Measurements from ENCODE around the gene OSTN. TPM values are rescaled to one million over a fixed set of nuclear protein-coding genes. Genes with fewer than 3 reads are reported as not detected.
"Not testable (repeated sequence)": the region's sequence is repeated elsewhere in the genome, so short reads cannot be mapped to it uniquely, and the experiment has no call there.

OSTN gene
- total RNA-seq, 1 experiment from 2014 or later: not detected

- peak; percentile 96 for DNase-seq (ENCODE audit: low read depth)
Observed at GRCh38 chr3:191235331-191236314, 36.6 kb downstream of the OSTN start.

GRCh38 chr3:191236646-191237045, 37.6 kb downstream of the OSTN start:
- DNase-seq (ENCODE audit: low read depth): peak; percentile 63

- no peak for DNase-seq (ENCODE audit: low read depth)
Observed at GRCh38 chr3:191237047-191237882, 38.2 kb downstream of the OSTN start.

GRCh38 chr3:191238321-191238817, 39.3 kb downstream of the OSTN start:
- peak; percentile 22 for DNase-seq (ENCODE audit: low read depth)

GRCh38 chr3:191239407-191240031, 40.5 kb downstream of the OSTN start:
- DNase-seq (ENCODE audit: low read depth): peak; percentile 43

GRCh38 chr3:191240486-191240885, 41.4 kb downstream of the OSTN start:
- DNase-seq (ENCODE audit: low read depth): no peak

- peak; percentile 31 for DNase-seq (ENCODE audit: low read depth)
Observed at GRCh38 chr3:191244242-191244867, 45.3 kb downstream of the OSTN start.

GRCh38 chr3:191246034-191246433, 47.0 kb downstream of the OSTN start:
- DNase-seq (ENCODE audit: low read depth): not testable (repeated sequence)

GRCh38 chr3:191246630-191247029, 47.6 kb downstream of the OSTN start:
- DNase-seq (ENCODE audit: low read depth): peak; percentile 97

- no peak for DNase-seq (ENCODE audit: low read depth)
Observed at GRCh38 chr3:191253089-191253799, 54.2 kb downstream of the OSTN start.

GRCh38 chr3:191254098-191254873, 55.2 kb downstream of the OSTN start:
- no peak for DNase-seq (ENCODE audit: low read depth)

GRCh38 chr3:191255156-191255555, 56.1 kb downstream of the OSTN start:
- DNase-seq (ENCODE audit: low read depth): peak; percentile 85

- no peak for DNase-seq (ENCODE audit: low read depth)
Observed at GRCh38 chr3:191256405-191256804, 57.4 kb downstream of the OSTN start.

GRCh38 chr3:191257286-191257685, 58.2 kb downstream of the OSTN start:
- no peak for DNase-seq (ENCODE audit: low read depth)

GRCh38 chr3:191259486-191259885, 60.4 kb downstream of the OSTN start:
- DNase-seq (ENCODE audit: low read depth): peak; percentile 79

- DNase-seq (ENCODE audit: low read depth): no peak
Observed at GRCh38 chr3:191260431-191261303, 61.6 kb downstream of the OSTN start.

- no peak for DNase-seq (ENCODE audit: low read depth)
Observed at GRCh38 chr3:191261304-191261638, 62.2 kb downstream of the OSTN start.

GRCh38 chr3:191262650-191263049, 63.6 kb downstream of the OSTN start:
- DNase-seq (ENCODE audit: low read depth): no peak

- DNase-seq (ENCODE audit: low read depth): no peak
Observed at GRCh38 chr3:191263365-191263764, 64.3 kb downstream of the OSTN start.
